Measurements from ENCODE around the gene GALNT18.

The GALNT18 gene

DNA sequence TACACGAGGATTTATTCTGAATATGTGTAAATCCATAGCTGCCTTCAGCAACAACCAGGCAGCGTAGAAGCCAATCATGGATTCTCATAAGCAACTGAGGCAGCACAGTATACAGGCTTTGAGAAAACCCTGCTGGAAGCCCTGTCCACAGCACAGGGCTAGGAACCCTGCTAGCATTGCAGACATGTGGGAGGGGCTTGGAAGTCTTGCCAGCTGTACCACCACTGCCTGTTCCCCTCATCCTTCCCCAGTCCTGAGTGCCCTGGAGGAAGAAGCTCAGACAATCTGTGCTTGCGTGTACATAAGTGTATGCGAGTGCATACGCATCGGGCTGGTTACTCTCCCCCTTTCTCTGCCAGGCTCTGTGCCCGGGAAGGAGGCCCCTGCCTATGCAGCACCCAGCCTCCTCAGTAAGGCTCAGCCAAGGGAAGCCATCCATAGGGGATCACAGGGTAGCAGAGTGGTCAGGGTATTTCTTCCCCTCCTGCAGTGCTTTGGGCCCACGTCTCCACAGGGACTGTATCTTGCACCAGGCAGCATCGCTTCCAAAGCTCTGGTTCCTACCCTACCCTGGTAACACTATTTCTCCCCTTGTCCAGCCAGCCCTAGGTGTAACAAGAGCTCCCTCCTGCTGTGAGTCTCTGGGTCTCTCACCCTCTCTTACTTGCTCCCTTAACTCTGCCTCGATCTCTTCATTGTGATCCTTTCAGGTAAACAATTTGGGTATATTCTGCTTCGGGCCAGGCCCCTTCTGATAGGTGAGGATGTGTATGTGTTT is 90.5 kb downstream of the GALNT18 start:
- no peak for DNase-seq (ENCODE audit: low spot score)

DNA sequence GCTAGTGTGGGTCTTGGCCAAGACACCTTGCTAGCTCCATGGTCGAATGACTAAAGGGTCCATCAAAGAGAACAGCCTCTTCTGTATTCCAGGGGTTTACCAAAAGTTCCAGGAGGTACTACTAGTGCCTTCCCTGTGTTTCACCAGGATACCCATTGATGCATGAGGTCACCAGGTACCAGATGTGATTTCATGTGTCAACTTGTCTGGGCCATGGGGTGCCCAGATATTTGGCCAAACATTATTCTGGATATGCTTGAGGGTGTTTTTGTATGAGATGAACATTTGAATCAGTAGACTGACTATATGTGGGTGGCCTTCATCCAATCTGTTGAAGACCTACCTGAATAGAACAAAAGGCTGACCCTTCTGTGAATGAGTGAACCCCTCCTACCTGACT is 92.8 kb downstream of the GALNT18 start:
- no peak for DNase-seq (ENCODE audit: low spot score)

DNA sequence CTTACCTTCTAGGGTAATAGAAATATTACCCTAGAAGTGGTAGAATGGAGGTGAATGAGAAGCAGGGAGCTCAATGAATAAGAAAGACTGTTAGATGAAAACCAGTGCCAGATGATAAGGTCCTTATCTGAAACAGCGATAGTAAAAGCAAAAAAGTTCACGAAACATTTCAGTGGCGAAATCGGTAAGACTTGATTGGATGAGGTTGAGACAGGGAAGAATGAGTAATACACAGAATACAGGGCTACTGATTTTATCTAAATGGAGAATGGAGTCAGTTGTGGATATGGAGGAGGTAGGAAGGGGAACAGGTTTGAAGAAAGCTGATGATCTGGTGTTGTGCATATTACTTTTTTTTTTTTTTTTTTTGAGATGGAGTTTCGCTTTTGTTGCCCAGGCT is 96.5 kb downstream of the GALNT18 start:
- no peak for DNase-seq (ENCODE audit: low spot score)

DNA sequence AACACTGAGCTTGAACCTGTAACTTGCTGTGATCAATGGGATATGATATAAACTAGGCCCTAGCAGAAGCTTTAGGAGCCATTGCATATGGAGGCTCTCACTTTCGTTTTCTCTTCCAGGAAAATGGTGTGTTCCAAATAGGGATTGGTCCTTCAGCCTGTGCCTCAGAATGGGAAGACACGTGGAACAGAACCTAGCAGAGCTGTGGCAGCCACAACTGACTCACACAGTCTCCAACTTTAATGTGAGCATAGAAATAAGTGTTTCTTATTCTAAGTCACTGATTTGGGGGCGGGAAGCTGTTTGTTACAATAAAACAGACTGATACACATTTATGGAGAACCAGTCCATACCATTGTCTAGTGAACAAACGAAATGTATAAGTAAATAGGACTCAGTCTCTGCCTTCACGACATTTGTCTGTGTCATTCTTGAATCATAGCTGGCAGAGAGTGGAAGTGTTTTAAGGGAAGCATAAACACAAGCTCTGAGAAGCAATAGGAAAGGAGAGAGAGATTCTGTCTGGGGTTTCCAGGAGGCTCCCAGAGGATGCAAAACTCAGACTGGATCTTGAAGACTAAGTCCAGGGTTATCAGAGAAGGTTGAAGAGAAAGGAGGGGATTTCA is 97.3 kb downstream of the GALNT18 start:
- no peak for DNase-seq (ENCODE audit: low spot score)

DNA sequence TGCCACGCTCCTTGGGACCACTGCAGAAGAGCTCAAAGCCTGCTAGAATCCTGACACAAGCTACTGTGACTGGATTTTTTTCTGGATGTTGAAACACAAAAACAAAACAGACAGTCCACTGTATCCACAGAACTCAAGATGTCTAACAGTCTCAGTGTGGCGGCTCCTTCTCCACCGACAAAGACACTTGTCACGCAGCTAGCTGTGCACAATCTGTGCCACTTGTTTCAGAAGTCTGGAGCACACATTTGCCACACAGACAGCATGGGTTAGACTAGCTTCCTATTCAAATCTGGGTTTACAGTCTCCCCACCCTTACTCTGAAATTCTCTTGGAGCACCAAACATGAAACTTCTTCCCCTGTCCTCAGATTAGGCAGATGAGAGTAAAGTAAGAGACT is 99.2 kb downstream of the GALNT18 start:
- no peak for DNase-seq (ENCODE audit: low spot score)

DNA sequence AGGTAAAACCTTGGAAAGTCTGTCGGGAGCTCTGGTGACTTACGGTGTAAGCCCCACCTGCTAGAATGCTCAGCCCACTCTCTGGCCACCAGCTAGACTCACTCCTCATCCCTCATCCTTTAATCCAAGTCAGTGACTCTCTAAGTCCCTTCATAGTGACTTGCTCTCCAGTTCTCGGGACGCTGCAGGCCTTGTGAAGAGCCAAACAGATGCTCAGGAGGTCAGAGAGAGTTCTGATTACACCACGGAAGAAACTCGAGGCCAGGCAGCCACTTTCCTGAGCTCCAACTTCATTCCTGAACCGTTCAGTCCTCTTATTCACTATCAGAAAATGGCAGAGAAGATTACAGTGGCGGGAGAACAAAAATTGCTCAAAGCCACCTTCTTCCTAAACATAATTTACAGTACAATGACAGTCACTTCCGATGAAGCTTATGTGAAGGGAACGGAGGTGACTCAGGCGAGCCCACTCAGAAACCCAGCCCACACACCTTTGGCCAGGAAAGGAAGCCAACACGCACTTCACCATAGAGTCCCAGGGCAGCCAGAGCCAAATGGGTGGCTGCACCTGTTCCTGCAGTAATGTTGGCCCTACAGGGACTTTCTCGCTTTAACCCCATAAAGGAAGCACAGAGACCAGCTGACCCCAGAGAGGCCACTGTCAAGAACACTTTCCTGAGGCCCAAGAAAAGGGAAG is 100.4 kb downstream of the GALNT18 start:
- DNase-seq (ENCODE audit: low spot score): no peak

DNA sequence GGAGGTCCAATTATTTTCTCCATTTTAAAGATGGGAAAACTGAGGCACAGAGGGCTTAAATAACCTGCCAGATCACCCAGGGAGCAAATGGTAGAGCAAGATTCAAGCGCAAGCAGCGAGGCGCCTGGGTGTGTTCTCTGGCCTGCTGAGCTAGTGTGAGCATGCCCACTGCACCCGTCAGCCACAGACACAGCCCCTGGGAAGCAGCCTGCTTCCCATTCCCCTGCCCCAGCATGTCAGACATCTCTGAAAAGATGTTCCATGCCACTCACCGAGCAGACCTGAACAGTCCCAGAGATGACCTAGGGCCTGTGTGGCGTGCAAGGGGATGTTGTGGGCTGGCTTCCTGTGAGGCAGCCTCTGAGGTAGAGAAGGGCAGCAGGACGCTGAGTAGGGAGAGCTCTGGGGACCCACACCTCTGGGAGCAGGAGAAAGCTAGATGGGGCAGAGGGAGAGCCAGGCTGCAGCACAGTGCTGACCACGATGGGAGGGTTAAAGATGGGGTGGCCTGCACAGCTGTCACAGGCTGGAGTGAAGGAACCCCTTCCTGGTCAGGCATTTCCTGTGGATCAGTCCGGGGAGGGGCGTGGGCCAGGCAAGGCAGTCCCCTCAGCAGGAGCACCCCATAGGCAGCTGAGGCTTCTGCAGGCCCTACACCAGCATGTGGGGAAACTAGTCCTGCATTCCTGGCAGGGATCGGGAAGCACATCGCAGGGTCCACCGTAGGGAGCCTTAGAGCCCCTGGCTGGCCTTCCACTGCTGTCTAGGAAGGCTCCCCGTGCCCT is 101.4 kb downstream of the GALNT18 start:
- DNase-seq (ENCODE audit: low spot score): no peak

DNA sequence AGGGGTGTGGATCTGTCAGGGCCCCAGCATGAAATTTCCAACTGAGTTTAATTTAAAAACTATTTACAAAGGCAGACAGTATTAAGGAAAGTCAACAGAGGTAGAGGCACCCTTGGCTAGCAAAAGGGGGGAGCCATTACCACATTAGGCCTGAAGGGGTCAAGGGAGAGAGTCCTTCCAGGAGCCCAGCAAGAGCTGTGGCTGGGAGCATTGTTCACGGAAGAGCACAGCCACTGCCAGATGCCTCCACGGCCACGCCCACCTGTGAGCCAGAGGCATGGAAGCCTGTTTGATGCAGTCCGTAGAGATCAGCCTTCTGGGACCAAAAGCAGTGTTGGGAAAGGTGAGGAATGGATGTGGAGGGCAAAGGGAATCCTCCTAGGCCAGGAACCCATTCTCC is 102.6 kb downstream of the GALNT18 start:
- no peak for DNase-seq (ENCODE audit: low spot score)

DNA sequence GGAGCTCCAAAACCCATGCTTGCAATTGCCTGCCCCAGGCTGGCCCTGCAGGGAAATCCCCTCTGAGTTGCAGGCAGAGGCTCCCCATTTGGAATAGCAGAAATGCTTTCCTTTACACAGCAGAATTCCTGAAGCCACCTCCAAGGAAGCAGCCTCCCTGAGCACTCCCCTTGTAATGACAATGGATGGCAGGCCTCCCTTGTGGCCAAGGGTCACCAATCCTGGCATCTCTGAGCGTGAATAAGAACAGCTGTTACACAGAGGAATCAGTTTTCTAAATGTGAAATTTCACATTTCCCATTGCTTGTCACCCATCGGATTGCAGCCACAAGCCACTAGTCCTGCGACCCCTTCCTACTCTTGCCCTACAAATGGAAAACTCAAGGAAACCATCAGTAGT is 107.6 kb downstream of the GALNT18 start:
- DNase-seq (ENCODE audit: low spot score): no peak

DNA sequence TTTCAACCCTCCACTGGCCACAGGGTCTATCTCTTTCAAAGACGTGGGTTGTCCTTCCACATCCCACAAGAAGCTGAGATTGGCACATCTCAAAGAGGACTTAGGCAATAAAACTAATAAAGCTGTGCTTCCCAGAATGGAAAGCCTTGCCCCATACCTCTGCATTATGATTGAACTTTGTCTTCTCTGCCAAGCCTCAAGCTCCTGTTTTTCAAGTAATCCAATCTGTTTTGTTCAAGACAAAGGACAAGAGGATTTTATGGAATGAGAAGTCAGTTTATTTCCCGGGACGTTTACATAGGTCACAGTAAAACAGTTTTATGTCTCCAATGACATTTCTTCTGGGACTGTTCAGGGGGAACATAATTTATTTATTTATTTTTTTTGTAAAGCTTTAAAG is 108.4 kb downstream of the GALNT18 start:
- no peak for DNase-seq (ENCODE audit: low spot score)

DNA sequence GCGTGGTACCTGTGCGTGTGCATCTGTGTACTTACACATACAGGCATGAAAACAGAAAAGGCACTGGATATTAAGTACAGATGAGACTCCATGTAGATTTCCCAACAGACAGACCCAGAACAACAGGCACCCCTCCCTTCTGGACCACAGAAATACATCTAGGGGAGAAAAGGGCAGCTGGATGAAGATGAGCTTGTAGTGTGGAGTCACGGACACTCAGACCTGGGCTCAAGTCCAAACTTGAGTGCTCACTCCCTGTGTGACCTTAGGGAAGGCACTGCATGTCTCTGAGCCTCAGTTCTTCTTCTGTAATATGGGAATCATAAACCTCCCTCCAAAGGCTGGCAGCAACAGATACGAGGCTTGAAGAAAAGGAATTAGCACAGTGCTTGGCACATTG is 108.9 kb downstream of the GALNT18 start:
- DNase-seq (ENCODE audit: low spot score): no peak

DNA sequence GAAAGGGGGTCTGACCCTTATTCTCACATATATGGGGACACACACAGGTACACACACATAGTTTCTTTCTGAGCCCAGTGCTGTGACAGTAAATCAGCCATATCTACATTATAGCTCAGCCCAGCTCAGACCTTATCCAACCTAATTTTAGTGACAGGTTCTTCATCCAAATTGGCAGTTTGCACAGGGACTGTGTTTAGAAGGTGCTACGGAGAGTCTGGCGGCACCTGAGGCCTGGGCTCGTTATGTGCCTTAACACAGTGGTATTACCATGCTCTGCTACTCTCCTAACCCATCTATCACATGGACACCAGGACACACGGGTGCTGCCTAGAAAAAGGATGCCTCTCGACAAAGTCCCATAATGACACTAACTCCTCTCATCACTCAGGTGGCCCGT is 109.3 kb downstream of the GALNT18 start:
- DNase-seq (ENCODE audit: low spot score): no peak

DNA sequence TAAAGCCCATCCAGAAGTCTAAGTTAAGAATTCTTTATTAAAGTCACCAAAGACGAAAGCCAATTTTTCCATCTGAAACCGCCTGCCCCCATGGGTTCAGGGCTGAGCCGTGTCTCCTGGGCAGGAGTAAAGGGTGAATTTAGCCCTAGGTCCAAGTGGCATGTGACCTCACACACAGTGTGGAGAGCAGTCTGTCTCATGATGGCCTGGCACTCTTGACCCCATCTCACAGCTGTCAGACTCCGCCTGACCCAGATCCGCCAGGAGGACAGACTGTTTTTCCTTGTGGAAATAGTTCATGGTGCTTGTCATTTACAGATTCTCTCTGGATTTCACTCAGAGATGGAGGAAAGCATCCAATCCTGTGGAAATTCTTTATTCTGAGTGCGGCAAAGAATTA is 109.7 kb downstream of the GALNT18 start:
- no peak for DNase-seq (ENCODE audit: low spot score)

DNA sequence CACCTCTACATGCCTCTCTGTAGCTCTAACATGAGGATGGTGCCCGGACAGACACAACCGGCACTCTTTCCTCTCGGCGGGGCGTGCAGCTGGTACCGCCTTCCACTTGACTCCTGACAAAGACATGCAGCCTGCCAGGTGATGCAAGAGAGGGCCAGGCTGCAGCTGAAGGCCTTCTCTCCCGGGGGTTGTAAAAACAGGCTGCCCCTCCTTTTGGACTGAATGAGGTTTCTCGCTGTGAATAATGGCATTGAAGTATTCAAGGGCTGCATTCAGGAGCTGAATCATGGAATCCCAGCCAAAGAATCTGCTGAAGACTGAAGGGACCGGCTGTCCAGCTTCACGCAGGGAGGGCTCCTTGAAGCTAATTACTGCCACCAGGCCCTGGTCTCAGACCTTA is 110.9 kb downstream of the GALNT18 start:
- no peak for DNase-seq (ENCODE audit: low spot score)

DNA sequence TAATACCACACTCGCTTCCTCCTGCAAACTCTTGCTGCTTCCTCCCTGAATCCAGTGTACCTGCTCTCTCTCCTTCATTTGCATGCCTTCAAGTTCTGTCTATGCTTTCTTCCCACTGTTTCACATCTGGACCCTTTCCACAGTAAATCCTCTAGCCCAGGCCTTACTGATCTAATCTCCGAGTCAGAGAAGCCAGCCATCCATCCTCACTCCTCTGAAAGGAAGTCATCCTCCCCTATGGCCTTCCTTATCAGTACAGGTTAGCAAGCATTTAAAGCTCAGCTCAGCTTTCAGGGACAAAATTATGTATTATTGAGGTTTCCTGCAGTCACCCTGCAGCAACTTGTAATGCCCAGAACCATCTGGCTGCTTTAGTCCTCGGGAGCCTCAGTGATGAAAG is 116.1 kb downstream of the GALNT18 start:
- DNase-seq (ENCODE audit: low spot score): no peak

DNA sequence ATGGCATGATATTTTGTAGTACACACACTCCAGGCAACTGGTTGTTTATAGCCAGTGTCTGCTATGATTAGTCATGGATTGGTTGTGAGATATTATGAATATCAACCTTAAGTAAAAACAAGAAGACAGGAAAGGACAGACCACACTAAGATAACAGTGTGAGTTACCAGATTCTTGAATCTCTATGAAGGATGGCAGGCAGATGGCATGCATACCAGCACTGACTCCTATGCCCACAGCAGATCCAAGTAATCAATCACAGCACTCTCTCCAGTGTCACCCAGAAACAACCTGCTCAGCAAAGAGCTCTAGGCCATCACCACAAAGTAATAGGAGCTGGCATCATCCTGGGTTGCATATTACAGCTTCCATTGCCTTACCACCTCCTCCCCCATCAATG is 116.6 kb downstream of the GALNT18 start:
- no peak for DNase-seq (ENCODE audit: low spot score)

DNA sequence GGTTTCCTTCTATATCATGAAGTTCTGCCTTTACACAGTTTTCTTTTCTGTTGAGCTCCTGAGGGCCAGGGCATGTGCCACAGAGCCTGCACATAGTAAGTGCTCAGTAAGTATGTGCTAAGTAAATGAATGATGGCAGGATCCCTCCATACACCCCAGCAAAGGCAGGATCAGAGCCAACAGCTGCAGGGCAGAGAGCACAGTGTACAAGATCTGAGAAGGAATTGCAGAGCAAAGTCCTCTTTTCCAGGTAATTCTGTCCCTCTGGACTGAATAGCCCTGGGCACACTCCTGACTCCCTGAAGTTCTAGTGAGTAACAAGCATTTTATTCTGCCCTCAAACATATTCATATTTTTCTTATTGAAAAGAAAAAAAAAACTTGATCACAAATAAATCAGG is 117.7 kb downstream of the GALNT18 start:
- DNase-seq (ENCODE audit: low spot score): no peak

DNA sequence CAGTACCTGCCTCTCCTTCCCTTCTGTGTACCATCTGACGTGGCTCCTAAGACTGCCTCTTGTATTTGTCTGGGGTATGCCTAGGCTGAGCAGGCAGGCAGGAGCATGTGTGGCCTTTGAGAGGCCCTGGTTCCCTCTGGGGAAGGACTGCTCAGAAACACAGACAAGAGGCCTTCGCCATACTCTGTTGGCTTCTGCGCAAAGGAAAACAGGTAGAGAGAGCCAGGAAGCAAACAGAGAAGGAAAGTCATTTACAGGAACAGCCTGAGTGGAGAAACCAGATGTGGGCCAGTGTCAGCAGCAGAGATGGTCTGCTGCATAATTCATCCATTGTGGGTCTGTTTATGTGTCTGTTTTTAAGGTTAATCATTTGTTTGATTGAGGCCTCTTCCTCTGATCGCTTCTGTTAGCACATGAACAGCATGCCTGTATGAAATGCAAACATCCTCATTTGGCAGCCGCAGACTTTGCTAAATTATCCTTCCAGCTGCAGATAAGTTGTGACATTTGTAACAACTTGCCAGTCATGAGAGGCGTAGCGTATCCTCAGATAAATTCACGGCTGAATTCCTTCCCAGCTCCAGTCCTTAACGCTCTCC is 119.4 kb downstream of the GALNT18 start:
- DNase-seq (ENCODE audit: low spot score): no peak

DNA sequence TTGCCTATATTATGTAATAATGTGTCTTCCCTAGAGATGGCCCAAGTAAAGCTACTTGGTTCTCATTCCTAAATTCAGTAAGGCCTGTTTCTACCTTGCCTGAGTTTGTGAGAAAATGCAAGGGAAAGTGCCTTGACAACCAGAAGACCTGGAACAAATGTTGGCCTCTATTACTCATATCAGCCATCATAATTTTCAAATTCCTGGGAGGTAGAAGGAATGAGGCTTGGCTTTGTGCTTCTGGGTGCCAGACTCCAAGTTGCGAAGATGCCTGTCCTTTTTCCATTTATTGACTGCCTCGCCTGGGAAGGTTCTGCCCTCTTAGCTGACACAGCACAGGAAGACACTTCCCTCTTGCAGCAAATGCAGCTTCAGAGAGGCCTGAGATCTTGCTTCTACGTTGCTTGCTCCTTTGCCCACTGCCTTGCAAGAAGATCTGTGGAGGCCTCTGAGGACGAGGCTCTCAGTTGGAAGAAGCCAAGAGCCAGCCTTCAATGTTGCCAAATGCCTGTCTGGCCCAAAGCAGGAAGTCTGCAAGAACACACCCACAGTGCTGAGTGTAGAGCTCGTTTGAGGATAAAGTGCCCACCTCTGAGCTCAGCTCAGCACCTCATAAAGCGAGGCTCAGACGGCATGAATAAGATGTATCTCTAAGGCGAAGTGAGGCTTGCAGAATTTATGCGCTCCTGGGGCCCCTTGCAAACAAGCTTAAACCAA is 120.1 kb downstream of the GALNT18 start:
- DNase-seq (ENCODE audit: low spot score): no peak

DNA sequence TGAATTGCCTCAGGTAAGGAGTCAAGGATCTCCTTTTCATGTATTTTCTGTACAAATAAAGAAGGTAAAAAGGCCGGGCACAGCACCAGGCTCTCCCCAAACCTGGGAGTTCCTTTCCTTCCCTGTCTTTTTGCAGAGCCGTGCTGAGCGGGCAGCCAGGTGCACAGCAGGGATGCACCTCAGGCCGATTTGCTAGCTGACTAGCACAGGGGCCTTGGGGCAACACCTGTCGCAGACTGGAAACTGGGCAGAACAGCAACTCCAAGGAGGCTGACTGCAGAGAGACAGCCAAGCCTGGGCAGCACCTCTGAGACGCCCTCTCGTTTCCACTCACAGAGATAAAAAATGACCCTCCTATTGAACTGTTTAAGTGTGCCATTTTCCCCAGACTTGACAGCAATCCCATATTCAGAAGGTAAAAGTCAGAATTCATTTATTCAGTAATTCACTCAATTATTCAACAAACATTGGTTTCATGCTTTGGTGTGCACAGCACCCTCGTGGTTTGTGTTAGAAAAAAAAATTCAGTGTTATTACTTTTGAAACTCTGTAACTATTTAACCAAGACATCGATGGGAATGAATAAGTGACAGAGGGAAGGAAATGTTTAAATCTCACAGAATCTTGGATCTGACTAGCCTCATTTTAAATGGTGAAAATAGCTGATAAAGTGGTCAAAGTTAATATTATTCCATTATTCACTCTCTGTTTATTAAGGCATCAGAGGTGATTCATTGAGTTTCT is 120.9 kb downstream of the GALNT18 start:
- no peak for DNase-seq (ENCODE audit: low spot score)

DNA sequence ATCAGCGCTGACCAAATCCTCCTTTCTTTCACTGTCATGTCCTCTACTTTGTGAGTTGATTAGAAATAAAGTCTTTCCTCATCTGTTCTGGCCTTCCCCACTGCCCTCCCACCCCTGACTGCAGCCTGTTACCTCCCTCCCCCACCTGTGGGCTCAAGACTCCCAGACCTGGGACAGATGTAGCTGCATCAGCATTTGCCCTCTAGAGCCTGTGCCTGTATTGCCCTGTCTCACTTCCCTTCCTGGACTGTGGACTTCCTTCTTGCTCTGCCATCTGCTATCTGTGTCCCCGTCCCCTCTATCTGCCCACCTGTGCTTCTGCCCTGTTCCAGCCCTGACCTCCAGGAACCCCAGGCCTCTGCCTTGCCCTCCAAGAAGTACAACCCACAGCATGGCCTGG is 122.5 kb downstream of the GALNT18 start:
- DNase-seq (ENCODE audit: low spot score): no peak
